ENCODE data around the gene SUSD3. TPM values are rescaled to one million over a fixed set of nuclear protein-coding genes. Genes with fewer than 3 reads are reported as not detected.
A peak's percentile ranks its signal among the peaks of the same experiment; 100 is the strongest.

SUSD3 gene
- total and polyA plus RNA-seq, 8 donors: 1.7 to 4.5 (median 2.6) TPM; not detected in 2

DNA sequence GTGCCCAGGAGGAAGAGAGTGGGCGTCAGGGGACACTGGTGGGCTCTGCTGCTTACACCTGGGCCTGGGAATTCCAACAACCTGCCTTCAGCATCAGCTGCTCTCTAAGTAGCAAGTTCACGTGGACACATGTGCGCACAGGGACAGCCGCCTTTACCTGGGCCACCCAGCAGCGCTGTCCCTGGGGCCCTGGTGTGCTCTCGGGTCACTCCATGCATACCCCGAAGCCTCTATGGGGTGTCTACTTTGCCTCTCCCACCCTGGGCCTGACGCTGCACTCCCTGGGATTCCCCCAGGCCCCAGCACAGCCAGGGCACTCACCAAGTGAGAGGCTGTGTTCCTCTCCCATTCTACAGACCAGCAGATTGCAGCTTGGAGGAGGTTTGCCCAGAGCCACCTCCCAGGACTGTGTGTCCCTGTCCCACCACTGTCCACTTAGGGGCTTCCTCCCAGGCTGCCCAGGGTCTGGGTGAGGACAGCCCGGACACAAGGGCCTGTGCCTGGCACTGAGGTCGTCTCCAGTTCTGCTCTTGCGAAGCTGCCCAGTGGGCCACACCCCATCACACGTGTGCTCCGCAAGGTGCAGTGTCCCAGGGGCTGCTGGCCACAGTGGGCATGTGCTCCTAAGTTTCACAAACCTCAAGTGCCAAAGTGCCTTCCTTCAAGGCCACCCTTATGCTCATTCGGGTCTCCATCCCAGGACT, 69.7 kb downstream of the SUSD3 start:
- intact Hi-C loops (cut with DNase I; ENCODE audit: low total_unique reads): no loop called here
- 76 to 93% (median 80%) methylated on average over 8 to 14 of the region's 14 CpGs for WGBS, 5 donors

DNA sequence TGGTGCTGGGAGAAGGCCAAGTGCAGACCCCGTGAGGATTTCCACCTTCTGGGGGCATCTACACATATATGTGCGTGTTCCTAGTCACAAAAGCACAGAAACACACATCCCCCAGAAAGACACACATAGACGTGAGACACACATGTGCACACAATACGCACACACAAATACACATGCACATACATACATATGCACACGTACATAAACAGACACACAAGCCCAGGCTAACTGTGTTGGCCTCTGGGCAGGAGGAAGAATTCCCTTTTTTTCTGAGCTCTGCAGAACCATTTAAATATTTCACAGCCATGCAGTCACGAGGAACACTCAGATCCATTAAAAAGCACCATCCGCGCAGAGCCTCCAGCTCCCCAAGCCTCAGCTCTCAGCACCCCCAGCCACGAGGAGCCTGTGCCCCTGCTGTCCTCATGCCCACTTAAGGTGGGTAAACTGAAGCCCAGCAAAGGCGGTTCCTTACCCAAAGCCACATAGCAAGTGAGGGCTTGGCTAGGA, 70.3 kb downstream of the SUSD3 start:
- H3K27ac ChIP-seq: peak overlapping the region in 3 of 5 donors; percentile 96 to 99 (median 96)
- TF ChIP-seq POLR2A (IDR thresholded peaks at IDR 0.05): no peak
- TF ChIP-seq EP300 (IDR thresholded peaks at IDR 0.05): no peak
- TF ChIP-seq, protein P1, sequence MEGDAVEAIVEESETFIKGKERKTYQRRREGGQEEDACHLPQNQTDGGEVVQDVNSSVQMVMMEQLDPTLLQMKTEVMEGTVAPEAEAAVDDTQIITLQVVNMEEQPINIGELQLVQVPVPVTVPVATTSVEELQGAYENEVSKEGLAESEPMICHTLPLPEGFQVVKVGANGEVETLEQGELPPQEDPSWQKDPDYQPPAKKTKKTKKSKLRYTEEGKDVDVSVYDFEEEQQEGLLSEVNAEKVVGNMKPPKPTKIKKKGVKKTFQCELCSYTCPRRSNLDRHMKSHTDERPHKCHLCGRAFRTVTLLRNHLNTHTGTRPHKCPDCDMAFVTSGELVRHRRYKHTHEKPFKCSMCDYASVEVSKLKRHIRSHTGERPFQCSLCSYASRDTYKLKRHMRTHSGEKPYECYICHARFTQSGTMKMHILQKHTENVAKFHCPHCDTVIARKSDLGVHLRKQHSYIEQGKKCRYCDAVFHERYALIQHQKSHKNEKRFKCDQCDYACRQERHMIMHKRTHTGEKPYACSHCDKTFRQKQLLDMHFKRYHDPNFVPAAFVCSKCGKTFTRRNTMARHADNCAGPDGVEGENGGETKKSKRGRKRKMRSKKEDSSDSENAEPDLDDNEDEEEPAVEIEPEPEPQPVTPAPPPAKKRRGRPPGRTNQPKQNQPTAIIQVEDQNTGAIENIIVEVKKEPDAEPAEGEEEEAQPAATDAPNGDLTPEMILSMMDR (IDR thresholded peaks at IDR 0.05): no peak
- no peak for TF ChIP-seq POLR2AphosphoS5 (IDR thresholded peaks at IDR 0.05)

More for the DNA sequence above, 69.7 kb downstream of the SUSD3 start:
- H3K27ac ChIP-seq: peak overlapping the region in 4 of 5 donors; percentile 49 to 96 (median 82)
- H3K27me3 ChIP-seq: no peaks in the 10 kb centered on the region
- H3K36me3 ChIP-seq: peaks cover 15 to 35% (median 33%) of the 10 kb centered on the region in 4 donors
- no peak overlapping the region for H3K4me3 ChIP-seq
- no peak for TF ChIP-seq POLR2A (IDR thresholded peaks at IDR 0.05)
- TF ChIP-seq, protein P1 (IDR thresholded peaks at IDR 0.05): no peak
- no peak for TF ChIP-seq EP300 (IDR thresholded peaks at IDR 0.05)
- no peak for TF ChIP-seq POLR2AphosphoS5 (IDR thresholded peaks at IDR 0.05)
- no peaks in the 10 kb centered on the region for H3K9me3 ChIP-seq
- peak in 1 of 2 donors; percentile 5 for DNase-seq
- peaks cover 63 to 78% (median 72%) of the 10 kb centered on the region in 4 donors for H3K4me1 ChIP-seq

DNA sequence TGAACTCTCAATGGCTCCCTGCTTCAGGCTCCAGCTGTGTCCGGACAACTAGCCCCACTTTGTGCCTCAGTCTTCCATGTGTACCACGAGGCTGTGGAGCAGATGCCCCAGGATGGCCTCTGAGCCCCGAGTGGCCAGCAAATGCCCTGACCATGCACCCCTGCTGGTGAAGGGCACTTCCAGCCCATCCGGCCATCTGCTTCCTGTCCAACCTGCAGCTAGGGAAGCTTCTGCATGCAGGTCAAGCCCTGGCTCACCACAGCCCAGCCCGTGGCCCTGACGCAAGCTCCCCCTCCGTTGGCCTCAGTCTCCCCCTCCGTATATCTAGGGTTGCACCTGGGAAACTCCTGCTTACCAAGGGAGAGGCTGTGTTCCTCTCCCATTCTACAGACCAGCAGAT, 70.8 kb downstream of the SUSD3 start:
- peak overlapping the region in 4 of 5 donors; percentile 96 to 99 (median 98) for H3K27ac ChIP-seq
- DNase-seq: peak in 1 of 2 donors; percentile 58
- intact Hi-C loops (cut with DNase I; ENCODE audit: low total_unique reads): no loop called here
- peaks cover 69 to 83% (median 77%) of the 10 kb centered on the region in 4 donors for H3K4me1 ChIP-seq
- peaks cover 10 to 23% (median 21%) of the 10 kb centered on the region in 4 donors for H3K36me3 ChIP-seq
- WGBS, 5 donors: 55 to 70% (median 64%) methylated on average over 8 of the region's 8 CpGs
- TF ChIP-seq POLR2AphosphoS5 (IDR thresholded peaks at IDR 0.05): no peak
- TF ChIP-seq, protein P1 (IDR thresholded peaks at IDR 0.05): no peak
- no peak for TF ChIP-seq EP300 (IDR thresholded peaks at IDR 0.05)
- TF ChIP-seq POLR2A (IDR thresholded peaks at IDR 0.05): no peak
- H3K27me3 ChIP-seq: no peaks in the 10 kb centered on the region
- no peaks in the 10 kb centered on the region for H3K9me3 ChIP-seq
- H3K4me3 ChIP-seq: no peak overlapping the region

More for the DNA sequence above, 70.3 kb downstream of the SUSD3 start:
- no peak overlapping the region for H3K4me3 ChIP-seq
- H3K27me3 ChIP-seq: no peaks in the 10 kb centered on the region
- no peaks in the 10 kb centered on the region for H3K9me3 ChIP-seq
- 84 to 90% (median 88%) methylated on average over 9 to 10 of the region's 10 CpGs for WGBS, 5 donors
- H3K36me3 ChIP-seq: peaks cover 15 to 28% (median 27%) of the 10 kb centered on the region in 4 donors
- peaks cover 69 to 83% (median 75%) of the 10 kb centered on the region in 4 donors for H3K4me1 ChIP-seq
- intact Hi-C loops (cut with DNase I; ENCODE audit: low total_unique reads): no loop called here
- no peak for DNase-seq

DNA sequence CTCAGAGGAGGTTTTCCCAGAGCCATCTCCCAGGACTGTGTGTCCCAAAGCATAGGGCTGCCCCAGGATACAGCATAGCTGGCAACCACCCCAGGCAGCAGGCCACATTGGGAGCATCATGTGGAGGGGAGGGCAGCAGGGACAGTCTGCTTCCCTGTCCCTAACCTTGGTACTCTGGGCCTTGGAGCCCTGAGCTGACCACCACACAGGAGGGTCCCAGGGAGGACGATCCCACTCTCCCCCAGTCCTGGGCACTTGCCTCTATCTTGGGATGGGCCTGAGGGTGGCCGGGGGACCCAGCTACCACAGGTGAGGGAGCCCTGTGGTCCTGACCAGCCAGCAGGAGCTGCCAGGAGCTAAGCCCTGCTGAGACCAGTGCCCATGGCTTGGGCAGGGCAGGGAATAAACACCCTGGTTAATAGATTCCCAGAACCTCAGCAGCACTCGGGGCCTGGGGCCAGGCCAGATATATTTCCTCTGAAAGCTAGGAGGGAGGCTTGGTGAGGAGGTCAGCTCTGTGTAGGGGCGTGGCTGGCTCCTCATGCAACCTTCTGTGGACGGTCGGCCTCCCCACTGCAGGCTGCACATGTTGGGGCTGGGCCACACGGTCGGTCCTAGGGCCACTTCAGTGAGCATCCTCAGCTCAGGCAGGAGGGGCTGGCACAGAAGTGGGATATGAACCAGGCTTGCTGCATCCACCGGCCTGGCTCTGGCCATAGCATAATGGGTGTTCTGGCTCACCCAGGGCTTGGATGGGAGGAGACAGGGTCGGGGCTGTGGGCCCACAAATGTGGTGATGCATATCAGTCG, 71.4 kb downstream of the SUSD3 start:
- Histone ChIP-seq H3K4me1 (peaks cover 75 to 89% (median 82%) of the 10 kb centered on the region in 4 donors), H3K27ac (peak overlapping the region in 4 of 5 donors; percentile 96 to 99 (median 98))

More for the DNA sequence above, 71.4 kb downstream of the SUSD3 start:
- intact Hi-C loops (cut with DNase I; ENCODE audit: low total_unique reads): no loop called here
- Histone ChIP-seq H3K36me3 (peaks cover 6 to 17% (median 15%) of the 10 kb centered on the region in 4 donors), H3K27me3 (no peaks in the 10 kb centered on the region), H3K9me3 (no peaks in the 10 kb centered on the region), H3K4me3 (no peak overlapping the region)
- TF ChIP-seq, protein P1 (IDR thresholded peaks at IDR 0.05): no peak
- TF ChIP-seq EP300 (IDR thresholded peaks at IDR 0.05): no peak
- TF ChIP-seq POLR2A (IDR thresholded peaks at IDR 0.05): no peak
- no peak for TF ChIP-seq POLR2AphosphoS5 (IDR thresholded peaks at IDR 0.05)
- no peak for DNase-seq
- 53 to 70% (median 59%) methylated on average over 5 to 11 of the region's 11 CpGs for WGBS, 5 donors
